HG03354 (cell line): ENCODE measurements around the gene DTD2.

Experiments used
- ATAC-seq: cut with Tn5 transposase; IDR thresholded peaks from one replicate; pipeline ENCODE4 v1.9.1; 2021; ENCODE audit warnings: mild to moderate bottlenecking; ENCODE audit not compliant: unreplicated experiment, poor library complexity, severe bottlenecking

The DTD2 gene

GRCh38 chr14:31410048-31410650 is 47.2 kb downstream of the DTD2 start:
- ATAC-seq, result no peak

GRCh38 chr14:31408421-31408820 is 48.9 kb downstream of the DTD2 start:
- no peak for ATAC-seq

- no peak for ATAC-seq
These were observed 51.6 kb downstream of the DTD2 start for GRCh38 chr14:31405599-31406232.

DNA sequence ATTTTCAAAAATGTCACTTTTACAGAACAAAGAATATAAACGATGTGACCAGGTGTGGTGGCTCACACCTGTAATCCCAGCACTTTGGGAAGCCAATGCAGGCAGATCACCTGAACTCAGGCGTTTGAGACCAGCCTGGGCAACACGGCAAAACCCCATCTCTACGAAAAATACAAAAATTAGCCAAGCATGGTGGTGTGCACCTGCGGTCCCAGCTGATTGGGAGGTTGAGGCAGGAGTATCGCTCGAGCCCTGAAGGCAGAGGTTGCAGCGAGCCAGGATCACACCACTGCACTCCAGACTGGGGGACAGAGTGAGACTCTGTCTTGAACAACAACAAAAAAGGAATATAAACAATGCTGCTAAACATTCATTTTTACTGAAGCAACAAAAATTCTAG is 52.2 kb downstream of the DTD2 start:
- ATAC-seq, result no peak

GRCh38 chr14:31403707-31404106 is 53.6 kb downstream of the DTD2 start:
- ATAC-seq, result no peak

GRCh38 chr14:31402764-31403439 is 54.4 kb downstream of the DTD2 start:
- no peak for ATAC-seq

GRCh38 chr14:31401369-31401932 is 55.9 kb downstream of the DTD2 start:
- no peak for ATAC-seq

- no peak for ATAC-seq
These were observed 57.2 kb downstream of the DTD2 start for GRCh38 chr14:31400031-31400638.
